H1 (cell line): ENCODE results near the gene SAPCD1. TPM values are rescaled to one million over a fixed set of nuclear protein-coding genes. Genes with fewer than 3 reads are reported as not detected.

Experiments
- CTCF ChIA-PET: fragments of 300-600 bp; sonication (Branson Sonifier 250); formaldehyde crosslinking; loops from one replicate; lab custom pipeline; 2021; ENCODE audit not compliant: partially characterized antibody; lab: Charles Lee
- POLR2A ChIA-PET: fragments of 300-600 bp; sonication (Branson Sonifier 250); formaldehyde crosslinking; loops from one replicate; lab custom pipeline; 2021; ENCODE audit warnings: inconsistent platforms; ENCODE audit not compliant: partially characterized antibody; lab: Charles Lee
- DNase-seq, 2 experiments: peaks; one replicate each; pipeline versions ENCODE4 v3.0.0 to v3.0.0-alpha.2; 2010 to 2022; ENCODE audit warnings: low spot score in 2 of 2, low read depth in 1 of 2, mixed read lengths in 1 of 2
- FAIRE-seq: peaks from 2 replicates; lab custom pipeline; 2011; peaks lifted over from hg19 to GRCh38; lab: Jason Lieb, UNC
- H2AFZ ChIP-seq: 2 replicates; pipeline ENCODE4 v1.8.1; 2012; ENCODE audit warnings: low read length, inconsistent platforms
- H2AK5ac ChIP-seq: 2 replicates; pipeline ENCODE4 v1.6.1; 2013; ENCODE audit warnings: low read depth, low read length
- H2BK120ac ChIP-seq: replicated peaks from 2 replicates; pipeline ENCODE3; 2013; ENCODE audit warnings: low read depth, low read length, inconsistent platforms
- H2BK12ac ChIP-seq: 2 replicates; pipeline ENCODE4 v1.6.1; 2013; ENCODE audit warnings: low read depth, low read length
- H2BK15ac ChIP-seq: 2 replicates; pipeline ENCODE4 v1.6.1; 2013; ENCODE audit warnings: low read length
- H2BK20ac ChIP-seq: 2 replicates; pipeline ENCODE4 v1.6.1; 2013; ENCODE audit warnings: low read length
- H2BK5ac ChIP-seq: 2 replicates; pipeline ENCODE4 v1.6.1; 2013; ENCODE audit warnings: low read depth, low read length
- H3K14ac ChIP-seq: 2 replicates; pipeline ENCODE4 v1.6.1; 2013; ENCODE audit warnings: inconsistent platforms; ENCODE audit not compliant: insufficient read length
- H3K18ac ChIP-seq: 2 replicates; pipeline ENCODE4 v1.6.1; 2013; ENCODE audit warnings: low read length; ENCODE audit errors: extremely low read depth
- H3K23ac ChIP-seq: 2 replicates; pipeline ENCODE4 v1.6.1; 2013; ENCODE audit warnings: inconsistent platforms; ENCODE audit not compliant: insufficient read length
- H3K23me2 ChIP-seq: 2 replicates; pipeline ENCODE4 v1.6.1; 2013; ENCODE audit warnings: low read depth, low read length
- H3K27ac ChIP-seq: 2 replicates; pipeline ENCODE4 v1.6.1; 2011; ENCODE audit warnings: low read depth, low read length, inconsistent platforms
- H3K27me3 ChIP-seq, 4 experiments: replicated peaks in 1 of 4; 1 replicate in 1 of 4; 2 replicates in 3 of 4; pipeline versions ENCODE4 v1.6.1 to v1.8.1; 2011 to 2013; ENCODE audit warnings: low read length in 3 of 4, mild to moderate bottlenecking in 3 of 4, inconsistent platforms in 2 of 4, mixed read lengths in 2 of 4, moderate library complexity in 1 of 4; ENCODE audit not compliant: control insufficient read depth in 3 of 4, insufficient read depth in 3 of 4; ENCODE audit errors: extremely low read depth in 1 of 4
- H3K36me3 ChIP-seq, 4 experiments: 2 replicates each; pipeline versions ENCODE4 v1.6.1 to v1.8.1; 2011 to 2013; ENCODE audit warnings: mild to moderate bottlenecking in 4 of 4, low read length in 3 of 4, moderate library complexity in 2 of 4, control low read depth in 1 of 4, inconsistent platforms in 1 of 4; ENCODE audit not compliant: insufficient read depth in 4 of 4, control insufficient read depth in 2 of 4
- H3K4ac ChIP-seq: replicated peaks from 2 replicates; pipeline ENCODE3; 2013; ENCODE audit warnings: low read length, low read depth, mixed read lengths, inconsistent platforms; ENCODE audit not compliant: insufficient read length
- H3K4me1 ChIP-seq, 4 experiments: replicated peaks in 1 of 4; 1 replicate in 1 of 4; 2 replicates in 3 of 4; pipeline versions ENCODE4 v1.6.1 to v1.8.1; 2011 to 2013; ENCODE audit warnings: low read length in 3 of 4, inconsistent platforms in 2 of 4, mixed read lengths in 1 of 4; ENCODE audit not compliant: insufficient read depth in 4 of 4, control insufficient read depth in 3 of 4
- H3K4me2 ChIP-seq, 2 experiments: 2 replicates each; pipeline versions ENCODE4 v1.6.1 to v1.8.1; 2011 to 2013; ENCODE audit warnings: low read depth in 2 of 2, low read length in 2 of 2, control low read depth in 1 of 2, inconsistent platforms in 1 of 2, mild to moderate bottlenecking in 1 of 2; ENCODE audit not compliant: insufficient read depth in 1 of 2
- H3K4me3 ChIP-seq, 4 experiments: fragments of 200-600, 300-600 bp in 1 of 4; sonication (generic), shearing (Covaris generic), sonication (Bioruptor Twin) in 1 of 4; 2 replicates each; pipeline versions ENCODE4 v1.5.1 to v1.8.1; 2011 to 2016; ENCODE audit warnings: low read length in 4 of 4, low read depth in 3 of 4, control low read depth in 2 of 4, inconsistent platforms in 2 of 4, mild to moderate bottlenecking in 2 of 4, mixed read lengths in 1 of 4, moderate library complexity in 1 of 4; ENCODE audit not compliant: insufficient read depth in 2 of 4; ENCODE audit errors: extremely low read depth in 1 of 4
- H3K56ac ChIP-seq: replicated peaks from 2 replicates; pipeline ENCODE3; 2013; ENCODE audit warnings: low read depth, mild to moderate bottlenecking, mixed read lengths, low read length, inconsistent platforms; ENCODE audit not compliant: insufficient read length
- H3K79me1 ChIP-seq: 2 replicates; pipeline ENCODE4 v1.6.1; 2013; ENCODE audit warnings: low read depth, low read length, control low read depth
- H3K79me2 ChIP-seq, 2 experiments: 2 replicates each; pipeline versions ENCODE4 v1.6.1 to v1.8.1; 2012 to 2013; ENCODE audit warnings: low read length in 2 of 2, mild to moderate bottlenecking in 2 of 2, inconsistent platforms in 1 of 2; ENCODE audit not compliant: insufficient read depth in 2 of 2, control insufficient read depth in 1 of 2
- H3K9ac ChIP-seq, 4 experiments: replicated peaks in 1 of 4; 1 replicate in 1 of 4; 2 replicates in 3 of 4; pipeline versions ENCODE4 v1.6.1 to v1.8.1; 2011 to 2013; ENCODE audit warnings: low read depth in 3 of 4, low read length in 3 of 4, control low read depth in 2 of 4, mild to moderate bottlenecking in 2 of 4, moderate library complexity in 2 of 4, inconsistent platforms in 1 of 4; ENCODE audit errors: extremely low read depth in 1 of 4
- H3K9me3 ChIP-seq, 2 experiments: 2 replicates each; pipeline versions ENCODE4 v1.6.1 to v1.8.1; 2012 to 2013; ENCODE audit warnings: mild to moderate bottlenecking in 2 of 2, moderate library complexity in 2 of 2, control low read depth in 1 of 2, inconsistent platforms in 1 of 2, low read depth in 1 of 2, low read length in 1 of 2, mixed read lengths in 1 of 2; ENCODE audit not compliant: insufficient read depth in 2 of 2
- H4K20me1 ChIP-seq, 2 experiments: replicated peaks in 1 of 2; 2 replicates each; pipeline versions ENCODE3 to v1.8.1; 2011 to 2013; ENCODE audit warnings: inconsistent platforms in 2 of 2, low read length in 2 of 2, mild to moderate bottlenecking in 1 of 2; ENCODE audit not compliant: insufficient read depth in 2 of 2, control insufficient read depth in 1 of 2
- H4K5ac ChIP-seq: 2 replicates; pipeline ENCODE4 v1.6.1; 2013; ENCODE audit warnings: low read length, low read depth, mixed read lengths, inconsistent platforms; ENCODE audit not compliant: insufficient read length
- H4K8ac ChIP-seq: 2 replicates; pipeline ENCODE4 v1.8.0; 2013; ENCODE audit warnings: mild to moderate bottlenecking, moderate library complexity, low read length, inconsistent platforms; ENCODE audit not compliant: insufficient read depth; ENCODE audit errors: extremely low read depth
- H4K91ac ChIP-seq: replicated peaks from 2 replicates; pipeline ENCODE3; 2013; ENCODE audit warnings: low read length, mixed read lengths, inconsistent platforms; ENCODE audit not compliant: insufficient read length
- CEBPB ChIP-seq: IDR thresholded peaks from 2 replicates; pipeline ENCODE4 v1.6.1; 2012; ENCODE audit warnings: low read depth, low read length
- SIN3A ChIP-seq, 2 experiments: IDR thresholded peaks in 1 of 2; conservative IDR thresholded peaks in 1 of 2; 2 replicates each; pipeline ENCODE4 v1.6.1; 2011 to 2012; ENCODE audit warnings: low read length in 2 of 2, improper control_type of control experiment in 1 of 2, low read depth in 1 of 2, mild to moderate bottlenecking in 1 of 2
- WGBS, 2 experiments: shearing (Covaris generic) in 1 of 2; methylation state at CpG; one replicate each; pipeline versions ENCODE4 v1.1.6 to v1.1.7; 2013 to 2015; ENCODE audit warnings: low lambda C conversion rate in 2 of 2, mixed read lengths in 2 of 2, inconsistent platforms in 1 of 2, low coverage in 1 of 2, missing lambda C conversion rate in 1 of 2; ENCODE audit not compliant: insufficient replicate concordance in 2 of 2, insufficient coverage in 1 of 2, insufficient read length in 1 of 2; ENCODE audit errors: extremely low coverage in 1 of 2, missing lambda C conversion rate in 1 of 2; 5-methylcytosine and 5-hydroxymethylcytosine counted together
- polyA plus RNA-seq, 7 experiments: library from polyadenylated mRNA; depleted of rRNA in 3 of 7; stranded (reverse) in 5 of 7; unstranded in 2 of 7; fragments of >200 nt in 5 of 7; fragments of 200-250 nt in 2 of 7; gene quantifications; 1 replicate in 5 of 7; 2 replicates in 1 of 7; 4 replicates in 1 of 7; pipeline versions ENCODE4 v1.2.1 to v1.2.3, GENCODE V29; 2011 to 2013; ENCODE audit warnings: missing spikeins in 2 of 7, mixed read lengths in 2 of 7
- total RNA-seq: library from RNA; stranded (reverse); fragmentation: NEBNext Ultra II Directional; extraction: Animal tissue kit (Norgen Biotek cat#: 25700); gene quantifications from 2 replicates; pipeline ENCODE4 v1.2.1, GENCODE V29; 2021

Gene SAPCD1
- total and polyA plus RNA-seq, 2 of the 8 experiments (the other 6 are each of a cell fraction or from before 2014, with no cell fraction given) = 3.1 to 5.9 TPM

- H4K91ac ChIP-seq = peak overlapping the region; percentile 20
- no peak for DNase-seq
- peaks cover 20% of the 10 kb centered on the region for H3K23me2 ChIP-seq
- WGBS, 2 experiments = 44% methylated on average over 10 of the region's 10 CpGs; no CpG with 5 or more reads in 1 of the 2 experiments
- ChIA-PET POLR2A (interaction anchor here (0.8 to 8.7 kb wide), 16 partner anchors 12 to 195 kb away, joined by 3 to 73 read pairs (median 5); partner anchors contain the start of genes ABHD16A, DDX39B, HSPA1B and LSM2), CTCF (interaction anchor here (0.5 to 5.9 kb wide), 20 partner anchors 8 to 382 kb away, joined by 3 to 52 read pairs (median 3); partner anchors contain the start of genes APOM and DDAH2)
- H3K9ac ChIP-seq = 0 out of 7 replicates have a peak overlapping the region, but pooled peaks of 1 of the 4 experiments have one; percentile 66
- H3K18ac ChIP-seq = peak overlapping the region; percentile 60
- no peak overlapping the region for H4K5ac ChIP-seq
- H3K79me2 ChIP-seq = peaks cover 0 to 26% of the 10 kb centered on the region in 2 experiments; a peak in 2 of 4 replicates
- H3K27me3 ChIP-seq = no peaks in the 10 kb centered on the region
- H2AK5ac ChIP-seq = peak overlapping the region; percentile 57; the same call in 1 of the 2 replicates
- peak overlapping the region; percentile 35; the same call in 1 of the 2 replicates for H2BK12ac ChIP-seq
- peaks cover 4% of the 10 kb centered on the region in 2 experiments for H4K20me1 ChIP-seq
- no peak overlapping the region for H3K14ac ChIP-seq
- peak overlapping the region; percentile 82 to 98 (median 92) for H3K4me3 ChIP-seq
- H3K9me3 ChIP-seq = no peaks in the 10 kb centered on the region; a peak in 1 of 4 replicates
- H3K56ac ChIP-seq = no peak overlapping the region
- peaks cover 23 to 29% (median 25%) of the 10 kb centered on the region in 4 experiments for H3K4me1 ChIP-seq
- H2BK120ac ChIP-seq = peak overlapping the region; percentile 29
- peaks cover 8% of the 10 kb centered on the region; the same call in 1 of the 2 replicates for H3K79me1 ChIP-seq
- no peak for FAIRE-seq
- peak overlapping the region; percentile 11 for H3K4ac ChIP-seq
- no peak overlapping the region for H2AFZ ChIP-seq
- no peak overlapping the region for H3K23ac ChIP-seq
- H4K8ac ChIP-seq = no peak overlapping the region
- H3K27ac ChIP-seq = no peak overlapping the region
- H2BK5ac ChIP-seq = peak overlapping the region; percentile 60; the same call in 1 of the 2 replicates
- peak overlapping the region; percentile 61; the same call in 1 of the 2 replicates for H2BK15ac ChIP-seq
- H2BK20ac ChIP-seq = no peak overlapping the region; the same call in 1 of the 2 replicates
- peaks cover 10 to 27% (median 17%) of the 10 kb centered on the region in 4 experiments for H3K36me3 ChIP-seq
- peak overlapping the region; percentile 78 to 99 for H3K4me2 ChIP-seq
- TF ChIP-seq SIN3A (conservative IDR thresholded peaks at IDR 0.05 in 1 of 2, IDR thresholded peaks at IDR 0.05 in 1 of 2; ENCODE audit: low read depth in 1 of 2, low read length in 2 of 2) (no peak), CEBPB (no peak)
Measured at GRCh38 chr6:31736768-31737314, 25.6 kb upstream of the SAPCD1 start.
